Measurements from ENCODE around the gene RHOT1.

Gene RHOT1

GRCh38 chr17:32185875-32186274 lies 43.6 kb downstream of the RHOT1 start:
- TF ChIP-seq ESRRG (CRISPR knock-in tag; IDR thresholded peaks at IDR 0.05), result no peak
- no peak for TF ChIP-seq PPARA (CRISPR knock-in tag; IDR thresholded peaks at IDR 0.05; ENCODE audit: borderline replicate concordance)
- ATAC-seq, result no peak

- TF ChIP-seq PATZ1 (CRISPR knock-in tag; IDR thresholded peaks at IDR 0.05; ENCODE audit: borderline replicate concordance) (no peak), ZFP30 (CRISPR knock-in tag; IDR thresholded peaks at IDR 0.05) (no peak), SNAI2 (CRISPR knock-in tag; IDR thresholded peaks at IDR 0.05) (no peak), ZFP3 (CRISPR knock-in tag; IDR thresholded peaks at IDR 0.05) (no peak), PPARA (CRISPR knock-in tag; IDR thresholded peaks at IDR 0.05; ENCODE audit: borderline replicate concordance) (no peak), CSRNP3 (CRISPR knock-in tag; IDR thresholded peaks at IDR 0.05) (no peak), CREB5 (CRISPR knock-in tag; IDR thresholded peaks at IDR 0.05; ENCODE audit: low read depth) (no peak), ISL1 (CRISPR knock-in tag; IDR thresholded peaks at IDR 0.05) (no peak)
- no peak for ATAC-seq
These were observed 45.0 kb downstream of the RHOT1 start for GRCh38 chr17:32187271-32187670.

GRCh38 chr17:32189343-32189742 lies 47.0 kb downstream of the RHOT1 start:
- ATAC-seq, result no peak
- TF ChIP-seq CSDC2 (CRISPR knock-in tag; IDR thresholded peaks at IDR 0.05) (no peak), PATZ1 (CRISPR knock-in tag; IDR thresholded peaks at IDR 0.05; ENCODE audit: borderline replicate concordance) (no peak), ZNF70 (CRISPR knock-in tag; IDR thresholded peaks at IDR 0.05) (no peak), ZC3H10 (CRISPR knock-in tag; IDR thresholded peaks at IDR 0.05) (no peak), ZFP30 (CRISPR knock-in tag; IDR thresholded peaks at IDR 0.05) (no peak), OSR1 (CRISPR knock-in tag; IDR thresholded peaks at IDR 0.05) (no peak), ZNF565 (CRISPR knock-in tag; conservative IDR thresholded peaks at IDR 0.05; ENCODE audit: low read depth) (no peak)

GRCh38 chr17:32191306-32191705 lies 49.0 kb downstream of the RHOT1 start:
- TF ChIP-seq GLIS3 (CRISPR knock-in tag; IDR thresholded peaks at IDR 0.05), result no peak
- TF ChIP-seq ESRRG (CRISPR knock-in tag; IDR thresholded peaks at IDR 0.05), result no peak
- no peak for TF ChIP-seq CSDC2 (CRISPR knock-in tag; IDR thresholded peaks at IDR 0.05)
- ATAC-seq, result peak; percentile 79

- peak; percentile 66 for ATAC-seq
- no peak for TF ChIP-seq CSDC2 (CRISPR knock-in tag; IDR thresholded peaks at IDR 0.05)
- TF ChIP-seq POU6F1 (CRISPR knock-in tag; IDR thresholded peaks at IDR 0.05; ENCODE audit: borderline replicate concordance, low read depth), result no peak
- no peak for TF ChIP-seq PATZ1 (CRISPR knock-in tag; IDR thresholded peaks at IDR 0.05; ENCODE audit: borderline replicate concordance)
- TF ChIP-seq ZNF70 (CRISPR knock-in tag; IDR thresholded peaks at IDR 0.05), result no peak
- no peak for TF ChIP-seq ISL1 (CRISPR knock-in tag; IDR thresholded peaks at IDR 0.05)
- no peak for TF ChIP-seq CSRNP3 (CRISPR knock-in tag; IDR thresholded peaks at IDR 0.05)
- TF ChIP-seq ARNTL (CRISPR knock-in tag; IDR thresholded peaks at IDR 0.05; ENCODE audit: borderline replicate concordance, low read depth), result no peak
- no peak for TF ChIP-seq ZFP30 (CRISPR knock-in tag; IDR thresholded peaks at IDR 0.05)
- no peak for TF ChIP-seq TCF4 (CRISPR knock-in tag; IDR thresholded peaks at IDR 0.05; ENCODE audit: borderline replicate concordance)
- no peak for TF ChIP-seq ZC3H10 (CRISPR knock-in tag; IDR thresholded peaks at IDR 0.05)
- TF ChIP-seq BACH2 (CRISPR knock-in tag; IDR thresholded peaks at IDR 0.05; ENCODE audit: borderline replicate concordance), result no peak
- TF ChIP-seq ZNF8 (CRISPR knock-in tag; IDR thresholded peaks at IDR 0.05), result no peak
- TF ChIP-seq OSR1 (CRISPR knock-in tag; IDR thresholded peaks at IDR 0.05), result no peak
- TF ChIP-seq TOX (CRISPR knock-in tag; IDR thresholded peaks at IDR 0.05; ENCODE audit: borderline replicate concordance), result no peak
- TF ChIP-seq ZNF565 (CRISPR knock-in tag; conservative IDR thresholded peaks at IDR 0.05; ENCODE audit: low read depth), result no peak
These were observed 50.1 kb downstream of the RHOT1 start for GRCh38 chr17:32192379-32192778.

Measured in SK-N-SH treated with all-trans-retinoic acid at 6 μM for 48 hours (cell line).